MCF 10A (cell line): Measurements from ENCODE around the gene PRAMEF5. TPM values are rescaled to one million over a fixed set of nuclear protein-coding genes. Genes with fewer than 3 reads are reported as not detected.
"Not testable (repeated sequence)": the region's sequence is repeated elsewhere in the genome, so short reads cannot be mapped to it uniquely, and the experiment has no call there.

Experiments used
- BruUV-seq: library from RNA; stranded (reverse); fragments of 400-500 nt; replicated peaks from 2 replicates; lab custom pipeline; 2021; lab: Mats Ljungman, UMichigan
- CTCF ChIA-PET: fragments of 300-600 bp; sonication (Branson Sonifier 250); formaldehyde crosslinking; extraction: SDS; loops from one replicate; lab custom pipeline; 2021; ENCODE audit warnings: antibody characterized with exemption, inconsistent platforms; lab: Yijun Ruan, JAX
- POLR2A ChIA-PET: fragments of 300-600, 350-650 bp; sonication (Branson Sonifier 250); formaldehyde crosslinking; extraction: SDS; loops from one replicate; lab custom pipeline; 2020; ENCODE audit warnings: antibody characterized with exemption, inconsistent platforms; lab: Yijun Ruan, JAX
- DNase-seq: peaks from one replicate; pipeline ENCODE4 v3.0.0-alpha.2; 2018; ENCODE audit not compliant: unreplicated experiment
- H3K27ac Mint-ChIP-seq: one replicate; pipeline ENCODE4 v1.8.0; 2022; ENCODE audit warnings: mild to moderate bottlenecking, low read depth, mixed read lengths; ENCODE audit not compliant: unreplicated experiment
- H3K27me3 Mint-ChIP-seq: one replicate; pipeline ENCODE4 v1.8.0; 2022; ENCODE audit warnings: mixed read lengths; ENCODE audit not compliant: insufficient read depth, unreplicated experiment
- H3K36me3 Mint-ChIP-seq: one replicate; pipeline ENCODE4 v1.8.0; 2022; ENCODE audit warnings: mild to moderate bottlenecking, moderate library complexity, mixed read lengths; ENCODE audit not compliant: insufficient read depth, unreplicated experiment
- H3K4me1 Mint-ChIP-seq: one replicate; pipeline ENCODE4 v1.8.0; 2022; ENCODE audit warnings: mixed read lengths; ENCODE audit not compliant: insufficient read depth, unreplicated experiment
- H3K4me3 Mint-ChIP-seq: one replicate; pipeline ENCODE4 v1.8.0; 2022; ENCODE audit warnings: mild to moderate bottlenecking, moderate library complexity, mixed read lengths; ENCODE audit not compliant: unreplicated experiment
- H3K9me3 Mint-ChIP-seq: one replicate; pipeline ENCODE4 v1.8.0; 2022; ENCODE audit warnings: mixed read lengths; ENCODE audit not compliant: unreplicated experiment
- intact Hi-C: fragments of 100-400 bp; cut with micrococcal nuclease; formaldehyde crosslinking; loops from 2 replicates; pipeline ENCODE4 v1.14.1; 2022
- total RNA-seq: library from RNA; stranded (reverse); gene quantifications from 2 replicates; pipeline ENCODE4 v1.2.3, GENCODE V29; 2022

Gene PRAMEF5
- total RNA-seq, 1 experiment from 2014 or later: not detected

DNA sequence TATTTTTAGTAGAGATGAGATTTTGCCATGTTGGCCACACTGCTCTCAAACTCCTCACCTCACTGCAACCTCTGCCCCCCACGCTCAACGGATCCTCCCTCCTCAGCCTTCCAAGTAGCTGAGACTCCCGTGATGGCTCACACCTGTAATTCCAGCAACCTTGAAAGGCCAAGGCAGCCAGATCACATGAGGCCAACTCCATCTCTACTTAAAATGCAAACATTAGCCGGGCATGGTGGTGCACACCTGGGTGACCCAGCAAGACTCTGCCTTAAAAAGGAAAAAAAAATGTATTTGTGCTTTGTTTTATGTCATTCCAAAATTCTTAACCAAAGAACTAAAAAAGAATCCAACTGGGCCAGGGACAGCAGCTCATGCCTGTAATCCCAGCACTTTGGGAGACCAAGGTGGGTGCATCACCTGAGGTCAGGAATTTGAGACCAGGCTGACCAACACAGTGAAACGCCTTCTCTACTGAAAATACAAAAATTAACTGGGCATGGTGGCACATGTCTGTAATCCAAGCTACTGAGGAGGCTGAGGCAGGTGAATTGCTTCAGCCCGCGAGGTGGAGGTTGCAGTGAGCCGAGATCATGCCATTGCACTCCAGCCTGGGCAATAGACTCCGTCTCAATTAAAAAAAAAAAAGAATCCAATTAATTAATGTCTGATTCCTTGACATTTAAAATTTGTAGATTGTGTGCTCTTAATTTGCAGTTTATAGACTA lies 10.3 kb upstream of the PRAMEF5 start:
- intact Hi-C loops, H3K9me3 Mint-ChIP-seq, H3K4me3 Mint-ChIP-seq, H3K4me1 Mint-ChIP-seq, POLR2A ChIA-PET, CTCF ChIA-PET, H3K36me3 Mint-ChIP-seq, DNase-seq, BruUV-seq, H3K27ac Mint-ChIP-seq: not testable (repeated sequence)
- H3K27me3 Mint-ChIP-seq: peaks cover 73% of the 10 kb centered on the region

DNA sequence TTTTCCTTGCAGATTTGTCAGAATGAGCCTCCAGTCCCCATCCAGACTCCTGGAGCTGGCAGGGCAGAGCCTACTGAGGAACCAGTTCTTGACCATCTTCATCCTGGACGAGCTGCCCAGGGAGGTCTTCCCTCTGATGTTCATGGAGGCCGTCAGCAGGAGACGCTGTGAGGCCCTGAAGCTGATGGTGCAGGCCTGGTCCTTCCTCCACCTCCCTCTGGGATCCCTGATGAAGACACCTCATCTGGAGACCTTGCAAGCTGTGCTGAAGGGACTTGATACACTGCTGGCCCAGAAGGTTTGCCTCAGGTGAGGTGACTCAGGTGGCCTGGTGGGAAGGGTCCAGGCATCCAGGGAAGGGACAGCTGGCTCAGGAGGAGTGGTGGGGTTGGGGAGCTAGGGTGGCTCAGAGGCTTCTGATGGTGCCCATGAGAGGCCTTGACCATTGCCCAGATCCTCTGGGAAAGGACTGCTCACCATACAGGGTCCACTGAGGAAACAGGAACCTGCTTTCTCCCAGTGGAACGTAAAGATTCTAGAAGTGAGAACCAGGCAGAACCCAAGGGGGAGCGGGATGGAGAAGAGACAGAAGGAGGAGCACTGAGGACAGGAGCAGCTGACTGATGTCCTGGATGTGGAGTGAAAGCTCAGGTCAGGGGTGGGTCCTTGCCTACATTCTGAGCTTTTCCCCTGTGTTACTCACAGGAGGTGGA lies 8.0 kb upstream of the PRAMEF5 start:
- H3K4me3 Mint-ChIP-seq, intact Hi-C loops, DNase-seq, H3K27ac Mint-ChIP-seq, H3K36me3 Mint-ChIP-seq, H3K4me1 Mint-ChIP-seq, H3K9me3 Mint-ChIP-seq, CTCF ChIA-PET, BruUV-seq, POLR2A ChIA-PET: not testable (repeated sequence)
- peaks cover 50% of the 10 kb centered on the region for H3K27me3 Mint-ChIP-seq

DNA sequence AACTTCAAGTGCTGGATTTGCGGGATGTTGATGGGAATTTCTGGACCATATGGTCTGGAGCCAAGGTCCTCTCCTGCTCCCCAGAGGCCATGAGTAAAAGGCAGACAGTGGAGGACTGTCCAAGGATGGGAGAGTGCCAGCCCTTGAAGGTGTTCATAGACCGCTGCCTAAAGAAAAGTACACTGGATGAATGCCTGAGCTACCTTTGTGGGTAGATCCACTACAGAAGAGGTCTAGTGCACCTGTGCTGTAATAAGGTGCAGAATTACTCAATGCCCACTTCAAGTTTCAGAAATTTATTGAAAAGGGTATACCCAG lies 7.5 kb upstream of the PRAMEF5 start:
- DNase-seq, CTCF ChIA-PET, POLR2A ChIA-PET, H3K36me3 Mint-ChIP-seq, intact Hi-C loops, H3K27ac Mint-ChIP-seq, H3K4me3 Mint-ChIP-seq, H3K4me1 Mint-ChIP-seq, BruUV-seq, H3K9me3 Mint-ChIP-seq: not testable (repeated sequence)
- H3K27me3 Mint-ChIP-seq: peaks cover 45% of the 10 kb centered on the region

DNA sequence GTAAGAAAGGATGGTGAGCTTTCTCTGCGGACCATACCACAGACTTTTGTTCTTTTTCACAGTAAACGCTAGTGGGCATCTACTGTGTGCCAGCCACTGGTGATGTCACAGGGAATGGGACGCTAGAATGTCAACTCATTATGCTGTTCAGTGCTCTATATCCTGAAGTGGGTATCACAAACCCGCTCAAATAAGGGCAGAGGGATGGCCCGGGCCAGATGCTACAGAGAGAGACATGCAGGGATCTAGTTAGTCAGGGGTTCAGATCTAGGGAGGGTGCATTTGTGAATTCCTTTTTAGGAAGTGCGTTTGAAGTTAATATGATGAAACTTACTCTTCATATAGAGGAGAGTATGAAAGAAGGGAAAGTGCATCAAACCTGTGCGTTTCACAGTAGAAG lies 6.9 kb upstream of the PRAMEF5 start:
- CTCF ChIA-PET, BruUV-seq, H3K4me3 Mint-ChIP-seq, H3K4me1 Mint-ChIP-seq, H3K27ac Mint-ChIP-seq, H3K36me3 Mint-ChIP-seq, H3K9me3 Mint-ChIP-seq, intact Hi-C loops, POLR2A ChIA-PET, DNase-seq: not testable (repeated sequence)
- H3K27me3 Mint-ChIP-seq: peaks cover 39% of the 10 kb centered on the region

DNA sequence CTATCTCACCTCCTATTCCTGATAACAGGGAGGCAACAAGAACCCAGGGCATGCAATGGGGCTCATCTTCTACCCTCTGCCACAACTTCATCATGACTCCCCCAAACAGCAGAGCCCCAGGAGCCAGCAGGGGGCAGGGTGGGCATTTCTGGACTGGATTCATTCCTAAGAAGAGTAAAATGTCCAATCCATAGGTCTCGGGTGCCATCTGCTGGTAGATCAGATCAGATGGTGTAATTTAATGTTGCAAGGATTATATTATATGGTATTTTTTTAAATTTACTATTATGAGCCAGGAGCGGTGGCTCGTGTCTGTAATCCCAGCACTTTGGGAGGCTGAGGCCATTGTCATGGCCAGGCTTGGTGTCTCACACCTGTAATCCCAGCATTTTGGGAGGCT lies 11.1 kb downstream of the PRAMEF5 start:
- intact Hi-C loops, POLR2A ChIA-PET, DNase-seq, H3K36me3 Mint-ChIP-seq, CTCF ChIA-PET, H3K9me3 Mint-ChIP-seq, BruUV-seq, H3K4me1 Mint-ChIP-seq, H3K27me3 Mint-ChIP-seq, H3K4me3 Mint-ChIP-seq, H3K27ac Mint-ChIP-seq: not testable (repeated sequence)

DNA sequence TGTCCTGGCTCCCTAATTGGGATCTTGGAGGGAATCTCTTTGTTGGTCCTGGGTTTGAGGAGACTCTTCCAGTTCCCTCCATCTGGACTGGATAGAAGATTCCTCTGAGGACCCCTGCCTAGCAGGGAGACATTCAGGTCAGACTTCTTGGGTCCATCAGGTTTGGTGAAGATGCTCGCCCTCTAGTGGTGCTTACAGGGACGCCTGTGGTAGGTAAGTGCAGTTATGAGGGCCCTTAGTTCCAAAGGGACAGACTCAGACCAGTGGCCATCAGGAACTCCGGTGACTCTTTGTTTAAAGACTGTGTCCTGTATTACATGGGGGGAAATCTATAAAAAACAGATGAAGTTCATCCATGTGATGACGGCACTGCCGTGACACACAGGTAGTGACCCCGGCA lies 23.0 kb downstream of the PRAMEF5 start:
- H3K27ac Mint-ChIP-seq, H3K36me3 Mint-ChIP-seq, H3K9me3 Mint-ChIP-seq, intact Hi-C loops, DNase-seq, H3K4me3 Mint-ChIP-seq, H3K27me3 Mint-ChIP-seq, POLR2A ChIA-PET, CTCF ChIA-PET, BruUV-seq, H3K4me1 Mint-ChIP-seq: not testable (repeated sequence)

DNA sequence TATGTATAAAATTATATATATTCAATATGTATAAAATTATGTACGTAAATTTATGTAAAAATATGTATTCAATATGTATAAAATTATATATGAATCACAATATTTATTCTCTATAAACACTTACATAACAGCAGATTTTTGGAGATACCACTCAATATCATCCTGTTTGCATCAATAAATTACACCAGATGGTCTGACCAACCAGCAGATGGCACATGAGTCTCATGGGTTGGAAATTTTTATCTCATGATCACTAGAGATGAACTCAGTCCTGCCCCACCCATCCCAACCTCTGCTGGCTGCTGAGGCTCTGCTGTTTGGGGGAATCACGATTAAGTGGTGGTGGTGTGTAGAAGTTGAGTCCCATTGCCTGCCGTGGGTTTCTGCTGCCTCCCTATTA lies 25.6 kb downstream of the PRAMEF5 start:
- BruUV-seq, H3K27me3 Mint-ChIP-seq, H3K9me3 Mint-ChIP-seq, H3K4me3 Mint-ChIP-seq, H3K4me1 Mint-ChIP-seq, intact Hi-C loops, H3K36me3 Mint-ChIP-seq, POLR2A ChIA-PET, H3K27ac Mint-ChIP-seq, DNase-seq, CTCF ChIA-PET: not testable (repeated sequence)

DNA sequence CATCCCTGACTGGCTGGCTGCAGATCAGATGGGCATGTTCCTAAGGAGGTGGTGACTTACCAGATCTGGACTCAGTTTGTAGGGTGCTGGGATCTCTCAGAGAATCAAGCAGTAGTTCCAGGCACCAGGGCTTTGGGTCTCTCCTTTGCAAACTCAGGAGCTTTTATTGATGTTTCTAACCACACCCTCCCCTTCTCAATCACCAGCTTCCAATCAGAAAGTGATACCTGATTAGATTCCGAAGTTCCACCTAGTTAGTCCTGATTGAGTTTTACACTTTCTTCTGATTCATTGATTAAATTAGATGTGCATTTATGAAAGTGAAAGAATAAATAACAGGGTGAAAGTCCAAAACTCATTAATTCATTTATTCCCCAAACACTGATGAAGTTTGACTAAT lies 31.0 kb downstream of the PRAMEF5 start, which contains the start of gene PRAMEF8:
Gene PRAMEF8, minus strand, starts transcription at position 101 of the 400 bp plus-strand sequence. CDS start 1,046 bp downstream, outside the sequence.
- intact Hi-C loops, DNase-seq, POLR2A ChIA-PET, H3K4me1 Mint-ChIP-seq, H3K9me3 Mint-ChIP-seq, H3K27ac Mint-ChIP-seq, BruUV-seq, H3K36me3 Mint-ChIP-seq, H3K4me3 Mint-ChIP-seq, CTCF ChIA-PET, H3K27me3 Mint-ChIP-seq: not testable (repeated sequence)

DNA sequence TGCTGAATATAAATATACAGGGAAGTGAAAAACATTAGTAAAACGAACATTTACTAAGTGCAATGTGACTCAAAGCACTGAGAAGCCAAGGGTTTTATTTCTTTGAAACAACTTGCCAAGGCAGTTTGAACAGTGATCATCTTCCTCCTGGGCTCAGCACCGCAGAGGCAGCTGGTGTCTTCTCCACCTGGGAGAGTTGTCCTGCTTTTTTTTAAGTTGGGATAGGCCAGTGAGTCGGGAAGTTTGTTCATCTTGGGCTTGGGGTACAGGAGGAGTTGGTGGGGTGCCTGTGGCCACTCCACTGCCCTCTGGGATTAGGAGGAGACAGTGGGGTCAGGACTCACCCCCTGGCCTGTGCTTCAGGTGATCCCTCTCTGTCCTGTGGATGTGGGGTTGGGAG lies 35.0 kb downstream of the PRAMEF5 start:
- H3K36me3 Mint-ChIP-seq: not testable (repeated sequence)

More for the DNA sequence above, 35.0 kb downstream of the PRAMEF5 start:
- H3K4me1 Mint-ChIP-seq, H3K27me3 Mint-ChIP-seq, H3K9me3 Mint-ChIP-seq, DNase-seq, H3K27ac Mint-ChIP-seq, CTCF ChIA-PET, BruUV-seq, POLR2A ChIA-PET, intact Hi-C loops, H3K4me3 Mint-ChIP-seq: not testable (repeated sequence)
